ENCODE measurements around the gene TOM1L2. TPM values are rescaled to one million over a fixed set of nuclear protein-coding genes. Genes with fewer than 3 reads are reported as not detected.

Gene TOM1L2
- total and polyA plus RNA-seq, 2 of the 4 experiments (the other 2 are of a cell fraction) = 34.4 to 51.7 TPM

DNA sequence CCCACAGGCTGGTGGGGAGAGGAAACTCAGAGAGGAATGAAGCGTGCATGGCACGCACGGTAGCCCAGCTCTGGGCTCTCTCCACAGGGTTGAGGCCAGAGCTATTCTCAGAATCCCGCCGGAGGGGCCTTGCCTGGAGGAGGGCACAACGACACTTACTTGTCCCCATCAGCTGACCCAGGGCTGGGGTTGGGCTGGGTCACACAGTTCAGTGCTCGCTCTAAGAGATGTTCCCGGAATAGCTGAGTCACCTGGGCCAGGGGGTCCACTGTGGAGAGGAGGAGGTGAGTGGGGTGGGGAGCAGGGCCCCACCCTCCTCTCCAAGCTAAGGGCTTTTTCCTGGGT lies 157.2 kb downstream of the TOM1L2 start:
- Histone ChIP-seq H3K9ac (ENCODE audit: low read depth, low read length) (no peak overlapping the region), H3K4me1 (ENCODE audit: control insufficient read depth, insufficient read depth, low read length) (peaks cover 21% of the 10 kb centered on the region), H2BK120ac (ENCODE audit: low read depth, low read length) (no peak overlapping the region), H2AFZ (replicated peaks; ENCODE audit: low read length, poor library complexity) (no peak overlapping the region), H3K14ac (replicated peaks; ENCODE audit: low read depth, low read length) (no peak overlapping the region), H3K79me1 (ENCODE audit: low read depth in 1 of 2, low read length in 2 of 2) (peaks cover 3 to 40% of the 10 kb centered on the region in 2 experiments; a peak in 2 of 4 replicates), H3K27ac (ENCODE audit: insufficient read depth, low read length) (no peak overlapping the region), H3K9me3 (ENCODE audit: control insufficient read depth, insufficient read depth, low read length) (no peaks in the 10 kb centered on the region), H3K27me3 (ENCODE audit: control insufficient read depth, insufficient read depth, low read length) (no peaks in the 10 kb centered on the region), H2BK5ac (ENCODE audit: low read depth, low read length, poor library complexity, severe bottlenecking) (no peak overlapping the region), H4K8ac (ENCODE audit: low read depth in 2 of 2, low read length in 2 of 2) (no peak overlapping the region), H4K20me1 (ENCODE audit: insufficient read depth, low read length) (peaks cover 65% of the 10 kb centered on the region), H2AK5ac (ENCODE audit: low read depth, low read length) (no peak overlapping the region), H3K56ac (ENCODE audit: extremely low read depth, insufficient read depth, low read length) (no peak overlapping the region), H3K36me3 (ENCODE audit: control insufficient read depth, insufficient read depth, low read length) (peaks cover 71% of the 10 kb centered on the region), H2BK20ac (ENCODE audit: low read depth, low read length) (no peak overlapping the region), H3K4me2 (ENCODE audit: low read depth, low read length) (no peak overlapping the region), H3K4me3 (ENCODE audit: insufficient read depth, low read depth, low read length) (no peak overlapping the region), H2BK15ac (ENCODE audit: low read depth, low read length) (no peak overlapping the region), H3K23ac (ENCODE audit: low read depth, low read length) (no peak overlapping the region), H3K9me1 (ENCODE audit: insufficient read depth, low read length) (peaks cover 7% of the 10 kb centered on the region; the same call in 1 of the 2 replicates), H2AK9ac (replicated peaks; ENCODE audit: low read depth, low read length, poor library complexity) (no peak overlapping the region), H3K18ac (ENCODE audit: low read depth, low read length) (no peak overlapping the region), H3K4ac (ENCODE audit: low read depth, low read length) (no peak overlapping the region), H4K5ac (ENCODE audit: low read depth, low read length) (no peak overlapping the region), H4K91ac (ENCODE audit: insufficient read depth, low read depth, low read length) (no peak overlapping the region)
- intact Hi-C loops (cut with micrococcal nuclease) (no loop called here), in situ Hi-C loops (cut with MboI; ENCODE audit: low sequenced_read_pairs) (no loop called here), dilution Hi-C loops (cut with HindIII; ENCODE audit: low sequenced_read_pairs, unreplicated experiment) (no loop called here)
- no peak for ATAC-seq (ENCODE audit: low read depth)
- ChIA-PET POLR2A (ENCODE audit: unreplicated experiment) (no interaction called here), CTCF (no interaction called here)
- TF ChIP-seq MXI1 (IDR thresholded peaks at IDR 0.05; ENCODE audit: borderline replicate concordance, low read depth, low read length) = no peak
- TF ChIP-seq, protein P1, sequence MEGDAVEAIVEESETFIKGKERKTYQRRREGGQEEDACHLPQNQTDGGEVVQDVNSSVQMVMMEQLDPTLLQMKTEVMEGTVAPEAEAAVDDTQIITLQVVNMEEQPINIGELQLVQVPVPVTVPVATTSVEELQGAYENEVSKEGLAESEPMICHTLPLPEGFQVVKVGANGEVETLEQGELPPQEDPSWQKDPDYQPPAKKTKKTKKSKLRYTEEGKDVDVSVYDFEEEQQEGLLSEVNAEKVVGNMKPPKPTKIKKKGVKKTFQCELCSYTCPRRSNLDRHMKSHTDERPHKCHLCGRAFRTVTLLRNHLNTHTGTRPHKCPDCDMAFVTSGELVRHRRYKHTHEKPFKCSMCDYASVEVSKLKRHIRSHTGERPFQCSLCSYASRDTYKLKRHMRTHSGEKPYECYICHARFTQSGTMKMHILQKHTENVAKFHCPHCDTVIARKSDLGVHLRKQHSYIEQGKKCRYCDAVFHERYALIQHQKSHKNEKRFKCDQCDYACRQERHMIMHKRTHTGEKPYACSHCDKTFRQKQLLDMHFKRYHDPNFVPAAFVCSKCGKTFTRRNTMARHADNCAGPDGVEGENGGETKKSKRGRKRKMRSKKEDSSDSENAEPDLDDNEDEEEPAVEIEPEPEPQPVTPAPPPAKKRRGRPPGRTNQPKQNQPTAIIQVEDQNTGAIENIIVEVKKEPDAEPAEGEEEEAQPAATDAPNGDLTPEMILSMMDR (conservative IDR thresholded peaks at IDR 0.05; ENCODE audit: low read depth, low read length) = no peak
- TF ChIP-seq, protein P2, sequence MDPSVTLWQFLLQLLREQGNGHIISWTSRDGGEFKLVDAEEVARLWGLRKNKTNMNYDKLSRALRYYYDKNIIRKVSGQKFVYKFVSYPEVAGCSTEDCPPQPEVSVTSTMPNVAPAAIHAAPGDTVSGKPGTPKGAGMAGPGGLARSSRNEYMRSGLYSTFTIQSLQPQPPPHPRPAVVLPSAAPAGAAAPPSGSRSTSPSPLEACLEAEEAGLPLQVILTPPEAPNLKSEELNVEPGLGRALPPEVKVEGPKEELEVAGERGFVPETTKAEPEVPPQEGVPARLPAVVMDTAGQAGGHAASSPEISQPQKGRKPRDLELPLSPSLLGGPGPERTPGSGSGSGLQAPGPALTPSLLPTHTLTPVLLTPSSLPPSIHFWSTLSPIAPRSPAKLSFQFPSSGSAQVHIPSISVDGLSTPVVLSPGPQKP (IDR thresholded peaks at IDR 0.05; ENCODE audit: borderline replicate concordance, low read depth, low read length) = no peak
- no peak for TF ChIP-seq POLR2A (IDR thresholded peaks at IDR 0.05; ENCODE audit: low read depth, low read length)
- no peak for TF ChIP-seq BHLHE40 (IDR thresholded peaks at IDR 0.05; ENCODE audit: low read depth, low read length)
- no peak for TF ChIP-seq RAD21 (IDR thresholded peaks at IDR 0.05; ENCODE audit: low read length)
- TF ChIP-seq MAZ (IDR thresholded peaks at IDR 0.05; ENCODE audit: borderline replicate concordance, low read depth, low read length) = no peak
- no peak for TF ChIP-seq RCOR1 (IDR thresholded peaks at IDR 0.05; ENCODE audit: insufficient replicate concordance, low read length)
- no peak for TF ChIP-seq MAFK (IDR thresholded peaks at IDR 0.05; ENCODE audit: low read depth, low read length)
- TF ChIP-seq SMC3 (IDR thresholded peaks at IDR 0.05; ENCODE audit: low read depth, low read length) = no peak
- TF ChIP-seq CEBPB (IDR thresholded peaks at IDR 0.05; ENCODE audit: low read depth, low read length) = no peak
- TF ChIP-seq NFE2L2 (IDR thresholded peaks at IDR 0.05; ENCODE audit: low read depth, low read length) = no peak
- TF ChIP-seq FOS (IDR thresholded peaks at IDR 0.05; ENCODE audit: low read depth, low read length) = no peak
- TF ChIP-seq CHD1 (IDR thresholded peaks at IDR 0.05; ENCODE audit: low read depth, low read length) = no peak
- no peak for TF ChIP-seq USF2 (IDR thresholded peaks at IDR 0.05; ENCODE audit: low read depth, low read length)
- no peak for DNase-seq
- BruUV-seq (replicated peaks) = no TSS peak
- WGBS, 2 experiments (ENCODE audit: extremely low coverage in 2 of 2, insufficient read length in 1 of 2) = 90% methylated on average over 4 of the region's 8 CpGs; no CpG with 5 or more reads in 1 of the 2 experiments

All from IMR-90 (cell line).